Smooth muscle cell (in vitro differentiated cells): Measurements from ENCODE around the gene ATG10. TPM values are rescaled to one million over a fixed set of nuclear protein-coding genes. Genes with fewer than 3 reads are reported as not detected.
"Not testable (repeated sequence)": the region's sequence is repeated elsewhere in the genome, so short reads cannot be mapped to it uniquely, and the experiment has no call there.

Experiments
- DNase-seq: peaks from one replicate; lab custom pipeline; 2025; ENCODE audit not compliant: unreplicated experiment; lab: John Stamatoyannopoulos, UW
- H2AFZ ChIP-seq: fragments of 200-600 bp; sonication (generic); 2 replicates; pipeline ENCODE4 v1.6.0; 2016; ENCODE audit warnings: antibody characterized with exemption, low read depth, mild to moderate bottlenecking
- H3F3A ChIP-seq: fragments of 200-600 bp; sonication (generic); 2 replicates; pipeline ENCODE4 v1.6.0; 2017; ENCODE audit warnings: antibody characterized with exemption, low read depth
- H3K27ac ChIP-seq: fragments of 200-600 bp; sonication (generic); 2 replicates; pipeline ENCODE4 v1.5.1; 2016; ENCODE audit warnings: low read depth, mild to moderate bottlenecking
- H3K27me3 ChIP-seq: fragments of 200-600 bp; sonication (generic); 2 replicates; pipeline ENCODE4 v1.6.1; 2016; ENCODE audit warnings: low read depth, mild to moderate bottlenecking
- H3K36me3 ChIP-seq: fragments of 200-600 bp; sonication (generic); 2 replicates; pipeline ENCODE4 v1.5.1; 2016; ENCODE audit warnings: low read depth
- H3K4me1 ChIP-seq: fragments of 200-600 bp; sonication (generic); 2 replicates; pipeline ENCODE4 v1.5.1; 2016; ENCODE audit warnings: low read depth
- H3K4me2 ChIP-seq: fragments of 200-600 bp; sonication (generic); 2 replicates; pipeline ENCODE4 v1.6.0; 2016; ENCODE audit warnings: mild to moderate bottlenecking
- H3K4me3 ChIP-seq: fragments of 200-600 bp; sonication (generic); 2 replicates; pipeline ENCODE4 v1.5.1; 2016; ENCODE audit warnings: mild to moderate bottlenecking
- H3K79me2 ChIP-seq: fragments of 200-600 bp; sonication (generic); 2 replicates; pipeline ENCODE4 v1.6.0; 2016; ENCODE audit warnings: low read depth, mild to moderate bottlenecking
- H3K9ac ChIP-seq: fragments of 200-600 bp; sonication (generic); 2 replicates; pipeline ENCODE4 v1.6.0; 2016; ENCODE audit warnings: low read depth
- H3K9me3 ChIP-seq: fragments of 200-600 bp; sonication (generic); replicated peaks from 2 replicates; pipeline ENCODE4 v1.5.1; 2016; ENCODE audit warnings: low read depth
- H4K20me1 ChIP-seq: fragments of 200-600 bp; sonication (generic); 2 replicates; pipeline ENCODE4 v1.6.0; 2016; ENCODE audit warnings: low read depth
- CTCF ChIP-seq: fragments of 200-600 bp; sonication (generic); IDR thresholded peaks from 2 replicates; pipeline ENCODE4 v1.5.1; 2017; ENCODE audit warnings: borderline replicate concordance, mild to moderate bottlenecking, antibody characterized with exemption; ENCODE audit not compliant: insufficient read depth, poor library complexity, severe bottlenecking
- WGBS: methylation state at CpG from one replicate; pipeline ENCODE4 v1.1.7; 2016; ENCODE audit warnings: low lambda C conversion rate; 5-methylcytosine and 5-hydroxymethylcytosine counted together
- polyA plus RNA-seq: library from polyadenylated mRNA; unstranded; fragments of >200 nt; fragmentation: Nextera tagmentation; extraction: Ambion mirVana; gene quantifications from 2 replicates; pipeline ENCODE4 v1.2.1, GENCODE V29; 2016
- total RNA-seq: library from RNA; depleted of rRNA; stranded (reverse); fragments of >200 nt; gene quantifications from 2 replicates; pipeline ENCODE4 v1.2.3, GENCODE V29; 2014

The ATG10 gene
- total and polyA plus RNA-seq, 2 experiments from 2014 or later, result 7.2 to 12.5 TPM

GRCh38 chr5:82107267-82107666, 135.4 kb downstream of the ATG10 start:
- Histone ChIP-seq H3K79me2 (no peaks in the 10 kb centered on the region), H2AFZ (no peak overlapping the region), H3K36me3 (no peaks in the 10 kb centered on the region), H4K20me1 (no peaks in the 10 kb centered on the region), H3K4me1 (peaks cover 16% of the 10 kb centered on the region), H3F3A (no peaks in the 10 kb centered on the region), H3K9ac (no peak overlapping the region), H3K9me3 (no peaks in the 10 kb centered on the region), H3K27me3 (no peaks in the 10 kb centered on the region), H3K4me2 (peak overlapping the region; percentile 64), H3K4me3 (no peak overlapping the region), H3K27ac (no peak overlapping the region)
- no peak for DNase-seq
- peak; percentile 43 for TF ChIP-seq CTCF

GRCh38 chr5:82109013-82109412, 137.2 kb downstream of the ATG10 start:
- WGBS, result 96% methylated on average over 3 of the region's 3 CpGs
- Histone ChIP-seq H4K20me1 (no peaks in the 10 kb centered on the region), H3K79me2 (no peaks in the 10 kb centered on the region), H3K4me1 (peaks cover 16% of the 10 kb centered on the region), H3K4me3 (no peak overlapping the region), H3K9me3 (no peaks in the 10 kb centered on the region), H3K9ac (no peak overlapping the region), H3F3A (no peaks in the 10 kb centered on the region), H3K36me3 (no peaks in the 10 kb centered on the region), H3K4me2 (no peak overlapping the region), H3K27ac (no peak overlapping the region), H2AFZ (no peak overlapping the region), H3K27me3 (no peaks in the 10 kb centered on the region)
- no peak for DNase-seq
- TF ChIP-seq CTCF, result no peak

GRCh38 chr5:82109915-82110314, 138.1 kb downstream of the ATG10 start:
- not testable (repeated sequence) for H3K27me3 ChIP-seq, H3K79me2 ChIP-seq, H3K9me3 ChIP-seq, DNase-seq, H3F3A ChIP-seq, H3K27ac ChIP-seq, H3K4me2 ChIP-seq, H3K36me3 ChIP-seq, H4K20me1 ChIP-seq, H3K9ac ChIP-seq, H2AFZ ChIP-seq, H3K4me3 ChIP-seq
- WGBS, result 95% methylated on average over 2 of the region's 2 CpGs
- H3K4me1 ChIP-seq, result peaks cover 16% of the 10 kb centered on the region

- no peak for DNase-seq
- Histone ChIP-seq H3K36me3 (no peaks in the 10 kb centered on the region), H4K20me1 (no peaks in the 10 kb centered on the region), H3K4me2 (peak overlapping the region; percentile 64), H3K9me3 (no peaks in the 10 kb centered on the region), H3K27me3 (no peaks in the 10 kb centered on the region), H3K4me1 (peaks cover 11% of the 10 kb centered on the region), H3K27ac (peak overlapping the region; percentile 89), H3F3A (no peaks in the 10 kb centered on the region), H3K9ac (peak overlapping the region; percentile 60), H3K4me3 (no peak overlapping the region), H3K79me2 (no peaks in the 10 kb centered on the region), H2AFZ (no peak overlapping the region)
- no peak for TF ChIP-seq CTCF
- WGBS, result 30% methylated on average over 2 of the region's 2 CpGs
Observed at GRCh38 chr5:82111191-82111590, 139.4 kb downstream of the ATG10 start.
